HL-60/S4 (cell line): ENCODE measurements around the gene SYNGR3.
"Not testable (repeated sequence)": the region's sequence is repeated elsewhere in the genome, so short reads cannot be mapped to it uniquely, and the experiment has no call there.

Source experiments
- in situ Hi-C: fragments of 300-500 bp; cut with MboI; formaldehyde crosslinking; loops from 2 replicates; pipeline ENCODE4 v1.14.3; 2022; ENCODE audit warnings: low sequenced_read_pairs

Gene SYNGR3

DNA sequence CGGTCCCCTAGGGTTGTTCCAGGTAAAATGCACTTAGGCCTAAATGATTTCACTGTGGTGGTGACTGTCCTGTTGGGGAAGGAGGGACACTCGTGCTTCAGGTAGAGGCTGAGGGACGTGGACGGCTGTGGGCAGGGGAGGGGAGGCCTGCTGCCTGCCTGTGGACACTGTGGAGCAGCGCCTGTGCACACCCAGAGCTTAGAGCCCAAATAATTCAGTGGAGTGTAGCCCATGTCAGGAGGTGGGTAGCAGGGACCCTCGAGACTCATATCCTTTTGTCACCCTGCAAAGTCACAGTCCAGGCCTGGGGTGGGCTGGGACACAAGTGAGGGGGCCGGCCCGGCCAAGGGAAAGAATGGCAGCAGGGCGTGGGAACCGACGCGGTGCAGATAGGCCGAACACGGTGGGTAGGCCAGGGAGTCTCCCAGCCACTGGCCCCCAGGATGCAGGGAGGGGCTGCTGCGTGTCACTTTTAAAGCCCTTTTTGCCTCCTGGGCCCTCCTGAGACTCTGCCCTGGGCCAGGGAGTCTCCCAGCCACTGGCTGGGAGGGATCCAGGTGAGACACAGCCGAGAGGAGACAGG lies 36.2 kb downstream of the SYNGR3 start:
- in situ Hi-C loops = no loop called here

DNA sequence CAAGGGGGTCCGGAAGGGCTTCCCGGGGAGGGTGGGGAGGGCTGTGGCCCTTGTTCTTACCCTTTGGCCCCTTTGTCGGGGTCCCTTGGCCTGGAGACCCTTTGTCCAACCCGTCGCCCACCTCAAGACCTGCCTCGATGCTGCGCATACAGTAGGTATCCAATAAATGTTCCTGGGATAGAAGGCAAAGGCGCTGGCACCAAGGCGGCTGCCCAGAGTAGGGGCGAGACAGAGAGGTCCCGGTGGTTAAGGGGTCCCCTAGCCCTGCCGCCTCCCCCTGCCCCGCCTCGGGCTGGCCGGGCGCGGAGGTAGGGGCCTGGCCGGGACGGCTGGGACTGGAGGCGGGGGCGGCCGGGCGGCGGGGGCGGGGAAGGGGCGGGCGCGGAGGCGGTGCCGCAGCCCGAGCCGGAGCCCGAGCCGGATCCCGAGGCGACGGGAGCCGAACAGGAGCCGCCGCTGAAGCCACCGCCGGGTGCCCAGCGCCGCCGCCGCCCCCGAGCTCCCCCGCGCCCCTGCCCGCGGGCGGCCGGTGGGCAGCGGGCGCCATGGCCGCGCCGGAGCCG lies 36.8 kb downstream of the SYNGR3 start, which contains the start of gene NHERF2:
NHERF2 (plus strand) TSS at position 442 of the 563 bp plus-strand sequence; CDS start at position 546, 104 bp downstream.
- in situ Hi-C loops = no loop called here

- in situ Hi-C loops = no loop called here
Observed at GRCh38 chr16:2027024-2028010, 37.5 kb downstream of the SYNGR3 start.

DNA sequence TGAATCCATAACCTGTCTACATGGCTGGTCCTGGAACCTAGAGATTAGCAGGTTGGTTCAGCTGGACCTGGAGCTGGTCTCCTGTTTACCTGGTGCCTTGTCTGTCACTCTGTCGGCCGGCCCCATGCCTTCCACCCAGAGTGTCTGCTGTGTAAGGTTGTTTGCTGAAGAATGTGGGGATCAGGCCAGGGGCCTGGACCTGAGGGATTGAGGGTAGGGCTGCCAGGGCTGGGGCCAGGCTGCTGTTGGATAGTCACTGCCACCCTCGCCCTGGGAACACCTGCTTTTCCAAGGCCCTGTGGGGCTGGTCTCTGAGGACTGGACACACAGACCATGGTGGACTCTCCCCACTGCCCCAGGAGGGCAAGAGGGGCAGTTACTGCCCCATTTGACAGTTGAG lies 38.4 kb downstream of the SYNGR3 start:
- in situ Hi-C loops = no loop called here

DNA sequence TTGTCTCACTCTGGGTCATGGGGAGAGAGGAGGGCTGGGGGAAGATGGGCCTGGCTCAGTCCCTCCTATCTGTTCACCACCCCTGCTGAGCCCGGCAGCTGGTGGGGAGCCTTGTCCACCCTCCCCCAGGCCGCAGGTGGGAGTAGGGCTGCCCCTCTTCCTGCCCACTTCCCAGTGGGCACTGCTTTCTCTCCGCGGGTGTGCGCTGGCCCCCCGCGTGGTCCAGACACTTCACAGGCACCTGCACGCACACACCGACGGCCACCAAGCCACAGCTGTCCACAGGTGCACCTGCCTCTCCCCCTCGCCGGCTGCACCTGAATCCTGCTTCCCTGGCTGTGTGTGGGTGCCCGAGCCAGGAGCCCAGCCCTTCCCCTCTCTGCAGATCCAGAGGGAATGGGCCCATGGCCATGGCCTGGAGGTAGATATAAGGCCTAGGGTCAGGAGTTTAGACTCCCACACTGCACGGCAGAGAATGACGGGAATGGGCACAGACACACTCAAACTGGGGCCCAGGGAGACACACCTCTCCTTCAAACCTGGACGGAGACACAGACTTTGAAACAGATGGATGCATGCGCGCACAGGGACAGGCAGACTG lies 39.0 kb downstream of the SYNGR3 start:
- in situ Hi-C loops = no loop called here

GRCh38 chr16:2029350-2029749 lies 39.6 kb downstream of the SYNGR3 start:
- in situ Hi-C loops = no loop called here

- in situ Hi-C loops = no loop called here
Observed at GRCh38 chr16:2030036-2030435, 40.3 kb downstream of the SYNGR3 start.

- in situ Hi-C loops = no loop called here
Observed at GRCh38 chr16:2031081-2031577, 41.4 kb downstream of the SYNGR3 start.

GRCh38 chr16:2032285-2033056 lies 42.7 kb downstream of the SYNGR3 start:
- in situ Hi-C loops = no loop called here

DNA sequence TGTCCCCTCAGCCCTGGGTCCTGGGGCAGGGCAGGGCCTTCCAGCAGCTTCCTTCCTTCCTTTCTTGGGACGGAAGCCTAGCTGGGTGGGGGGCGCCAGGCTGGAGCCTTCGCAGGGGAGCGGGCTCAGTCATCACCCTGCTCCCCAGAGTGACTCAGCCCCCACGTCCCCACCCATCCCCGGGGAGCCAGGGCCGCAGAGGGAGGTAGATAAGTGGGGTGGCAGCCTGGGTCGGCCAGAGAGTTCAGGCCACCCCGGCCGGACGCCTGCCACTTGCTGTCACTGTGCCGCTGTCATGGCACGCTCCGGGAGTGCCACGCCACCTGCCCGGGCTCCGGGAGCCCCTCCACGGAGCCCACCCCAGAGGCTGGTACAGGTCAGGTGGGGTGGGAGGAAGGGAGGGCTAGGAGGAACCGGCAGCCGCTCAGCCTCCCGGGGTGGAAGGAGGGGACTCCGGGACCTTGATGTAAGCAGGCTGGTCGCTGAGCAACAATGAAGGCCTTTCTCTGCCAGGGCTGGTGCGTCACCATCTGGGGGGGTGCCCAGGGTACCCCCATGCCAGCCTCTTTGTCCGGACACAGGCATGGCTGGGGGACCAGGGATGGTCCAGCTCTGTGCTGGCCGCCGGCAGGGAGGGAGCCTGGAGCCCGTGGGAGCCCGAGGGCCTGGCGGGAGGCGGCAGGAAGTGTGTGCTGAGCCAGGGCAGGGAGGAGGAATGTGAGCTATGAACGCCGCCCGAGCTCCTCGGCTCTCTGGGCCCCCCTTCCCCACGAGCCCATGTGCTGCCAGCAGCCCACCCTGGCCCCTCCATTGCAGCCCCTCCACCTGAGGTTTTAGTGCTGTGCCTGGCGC lies 43.5 kb downstream of the SYNGR3 start:
- in situ Hi-C loops = no loop called here

- in situ Hi-C loops = not testable (repeated sequence)
Observed at GRCh38 chr16:2033909-2034695, 44.3 kb downstream of the SYNGR3 start.

- in situ Hi-C loops = no loop called here
Observed at GRCh38 chr16:2034696-2035430, 45.1 kb downstream of the SYNGR3 start.

GRCh38 chr16:2035431-2036199 lies 45.8 kb downstream of the SYNGR3 start:
- in situ Hi-C loops = no loop called here

GRCh38 chr16:2036200-2036966 lies 46.6 kb downstream of the SYNGR3 start:
- in situ Hi-C loops = no loop called here

DNA sequence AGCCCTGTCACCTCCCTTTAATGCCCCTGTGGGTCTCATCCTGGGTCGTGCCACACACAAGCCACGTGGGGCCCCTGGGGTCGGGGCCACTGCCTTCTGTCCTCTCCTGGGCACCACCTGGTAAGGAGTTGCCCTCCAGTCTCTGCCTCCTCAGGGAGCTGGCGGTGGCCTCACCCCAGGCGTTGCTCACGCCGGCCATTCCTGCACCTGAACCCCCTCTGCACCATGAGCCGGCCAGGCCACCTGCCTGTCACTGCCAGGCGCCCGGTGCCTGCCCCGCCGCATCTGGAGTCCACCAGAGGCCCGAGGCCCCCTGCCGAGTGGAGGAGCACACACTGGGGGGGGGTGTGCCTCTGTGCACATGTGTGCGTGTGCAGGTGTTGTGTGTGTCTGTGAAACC lies 47.3 kb downstream of the SYNGR3 start:
- in situ Hi-C loops = no loop called here

DNA sequence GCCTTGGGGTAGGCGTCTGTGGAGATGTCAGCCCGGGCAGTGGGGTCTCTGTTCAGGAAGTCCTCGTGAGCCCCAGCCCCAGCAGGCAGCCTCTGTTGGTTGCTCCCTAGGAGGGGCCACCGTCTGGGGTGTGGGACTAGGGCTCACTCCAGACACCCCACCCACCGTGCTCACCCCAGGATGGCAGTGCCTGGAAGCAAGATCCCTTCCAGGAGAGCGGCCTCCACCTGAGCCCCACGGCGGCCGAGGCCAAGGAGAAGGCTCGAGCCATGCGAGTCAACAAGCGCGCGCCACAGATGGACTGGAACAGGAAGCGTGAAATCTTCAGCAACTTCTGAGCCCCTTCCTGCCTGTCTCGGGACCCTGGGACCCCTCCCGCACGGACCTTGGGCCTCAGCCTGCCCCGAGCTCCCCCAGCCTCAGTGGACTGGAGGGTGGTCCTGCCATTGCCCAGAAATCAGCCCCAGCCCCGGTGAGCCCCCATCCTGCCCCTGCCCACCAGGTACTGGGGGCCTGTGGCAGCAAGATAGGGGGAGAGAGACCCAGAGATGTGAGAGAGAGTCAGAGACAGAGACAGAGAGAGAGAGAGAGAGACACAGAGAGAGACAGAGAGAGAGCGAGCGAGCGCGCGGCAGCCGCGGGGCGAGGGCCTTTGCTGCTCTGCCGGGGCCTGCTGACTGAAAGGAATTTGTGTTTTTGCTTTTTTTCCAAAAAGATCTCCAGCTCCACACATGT lies 48.0 kb downstream of the SYNGR3 start:
- in situ Hi-C loops = no loop called here
